ENCODE results near the gene ZDHHC4.

- TF ChIP-seq CTCF (IDR thresholded peaks at IDR 0.05) (no peak), POLR2A (IDR thresholded peaks at IDR 0.05) (no peak)
Measured at GRCh38 chr7:6608794-6609193, 31.5 kb downstream of the ZDHHC4 start.
